Measurements from ENCODE around the gene ATP4B.

ATP4B gene

GRCh38 chr13:113650731-113651148 is 7.3 kb downstream of the ATP4B start:
- H3K23ac ChIP-seq (ENCODE audit: low read depth, low read length, poor library complexity) = no peak overlapping the region
- H3K14ac ChIP-seq (ENCODE audit: low read length) = no peak overlapping the region
- no CpG with 5 or more reads among the region's 16 CpGs for WGBS, 2 donors (ENCODE audit: extremely low coverage in 2 of 2, insufficient read length in 2 of 2, insufficient replicate concordance in 1 of 2)
- H3K36me3 ChIP-seq (replicated peaks in 1 of 2; ENCODE audit: control insufficient read depth in 2 of 2, insufficient read depth in 2 of 2, low read length in 2 of 2) = no peaks in the 10 kb centered on the region
- no peak overlapping the region for H3K18ac ChIP-seq (ENCODE audit: low read length)
- no peak overlapping the region for H2BK12ac ChIP-seq (ENCODE audit: low read length)
- H3K4me1 ChIP-seq (ENCODE audit: control insufficient read depth in 2 of 2, insufficient read depth in 1 of 2, low read depth in 1 of 2, low read length in 2 of 2) = peaks cover 6 to 7% of the 10 kb centered on the region in 2 donors
- no peak overlapping the region for H3K4me3 ChIP-seq (ENCODE audit: low read length in 2 of 2)
- no peak overlapping the region for H3K9ac ChIP-seq (ENCODE audit: low read depth, low read length, poor library complexity)
- H3K9me3 ChIP-seq (replicated peaks in 1 of 2; ENCODE audit: control insufficient read depth in 2 of 2, insufficient read depth in 1 of 2, low read depth in 1 of 2, low read length in 2 of 2) = peaks cover 0 to 4% of the 10 kb centered on the region in 2 donors
- H2BK15ac ChIP-seq (ENCODE audit: low read length) = no peak overlapping the region
- no peak overlapping the region for H2BK120ac ChIP-seq (ENCODE audit: low read depth, low read length)
- H3K27me3 ChIP-seq (ENCODE audit: control insufficient read depth in 3 of 3, insufficient read depth in 3 of 3, low read depth in 1 of 3, low read length in 3 of 3) = no peaks in the 10 kb centered on the region
- no peak overlapping the region for H3K4me2 ChIP-seq (ENCODE audit: insufficient read depth, low read length, poor library complexity, severe bottlenecking)
- no peak overlapping the region for H2AFZ ChIP-seq (ENCODE audit: low read length)
- H3K79me1 ChIP-seq (ENCODE audit: low read depth, low read length) = no peaks in the 10 kb centered on the region
- no peak overlapping the region for H4K91ac ChIP-seq (ENCODE audit: low read depth, low read length, poor library complexity)
- H2BK5ac ChIP-seq (ENCODE audit: low read length) = no peak overlapping the region
- H3K4ac ChIP-seq (ENCODE audit: low read length) = no peak overlapping the region
- no peak for DNase-seq (ENCODE audit: low spot score)
- H3K27ac ChIP-seq (replicated peaks; ENCODE audit: low read length) = no peak overlapping the region
- H2AK5ac ChIP-seq (ENCODE audit: low read depth, low read length) = no peak overlapping the region
- no peak overlapping the region for H4K8ac ChIP-seq (ENCODE audit: low read depth, low read length)

GRCh38 chr13:113650275-113650674 is 7.7 kb downstream of the ATP4B start:
- WGBS, 2 donors (ENCODE audit: extremely low coverage in 2 of 2, insufficient read length in 2 of 2, insufficient replicate concordance in 1 of 2) = no CpG with 5 or more reads among the region's 15 CpGs
- no peaks in the 10 kb centered on the region for H3K27me3 ChIP-seq (ENCODE audit: control insufficient read depth in 3 of 3, insufficient read depth in 3 of 3, low read depth in 1 of 3, low read length in 3 of 3)

GRCh38 chr13:113649212-113649611 is 8.8 kb downstream of the ATP4B start:
- H3K4me1 ChIP-seq (ENCODE audit: control insufficient read depth in 2 of 2, insufficient read depth in 1 of 2, low read depth in 1 of 2, low read length in 2 of 2) = peaks cover 0 to 7% of the 10 kb centered on the region in 2 donors
- WGBS, 2 donors (ENCODE audit: extremely low coverage in 2 of 2, insufficient read length in 2 of 2, insufficient replicate concordance in 1 of 2) = no CpG with 5 or more reads among the region's 17 CpGs

More at GRCh38 chr13:113650275-113650674, 7.7 kb downstream of the ATP4B start:
- H3K4me1 ChIP-seq (ENCODE audit: control insufficient read depth in 2 of 2, insufficient read depth in 1 of 2, low read depth in 1 of 2, low read length in 2 of 2) = peaks cover 1 to 7% of the 10 kb centered on the region in 2 donors
- H3K79me1 ChIP-seq (ENCODE audit: low read depth, low read length) = no peaks in the 10 kb centered on the region
- H3K23ac ChIP-seq (ENCODE audit: low read depth, low read length, poor library complexity) = no peak overlapping the region
- no peak overlapping the region for H3K14ac ChIP-seq (ENCODE audit: low read length)
- no peak overlapping the region for H4K91ac ChIP-seq (ENCODE audit: low read depth, low read length, poor library complexity)
- no peak overlapping the region for H3K18ac ChIP-seq (ENCODE audit: low read length)
- H3K9me3 ChIP-seq (replicated peaks in 1 of 2; ENCODE audit: control insufficient read depth in 2 of 2, insufficient read depth in 1 of 2, low read depth in 1 of 2, low read length in 2 of 2) = peaks cover 1 to 4% of the 10 kb centered on the region in 2 donors
- H3K27ac ChIP-seq (replicated peaks; ENCODE audit: low read length) = no peak overlapping the region
- no peak overlapping the region for H2BK5ac ChIP-seq (ENCODE audit: low read length)
- no peak overlapping the region for H4K8ac ChIP-seq (ENCODE audit: low read depth, low read length)
- no peak overlapping the region for H3K4ac ChIP-seq (ENCODE audit: low read length)
- H2AK5ac ChIP-seq (ENCODE audit: low read depth, low read length) = no peak overlapping the region
- no peak overlapping the region for H3K9ac ChIP-seq (ENCODE audit: low read depth, low read length, poor library complexity)
- no peak overlapping the region for H2BK15ac ChIP-seq (ENCODE audit: low read length)
- no peak overlapping the region for H2BK120ac ChIP-seq (ENCODE audit: low read depth, low read length)
- DNase-seq (ENCODE audit: low spot score) = no peak
- no peak overlapping the region for H3K4me3 ChIP-seq (ENCODE audit: low read length in 2 of 2)
- H2AFZ ChIP-seq (ENCODE audit: low read length) = no peak overlapping the region
- H3K4me2 ChIP-seq (ENCODE audit: insufficient read depth, low read length, poor library complexity, severe bottlenecking) = no peak overlapping the region
- H2BK12ac ChIP-seq (ENCODE audit: low read length) = no peak overlapping the region
- no peaks in the 10 kb centered on the region for H3K36me3 ChIP-seq (replicated peaks in 1 of 2; ENCODE audit: control insufficient read depth in 2 of 2, insufficient read depth in 2 of 2, low read length in 2 of 2)

GRCh38 chr13:113648216-113648610 is 9.8 kb downstream of the ATP4B start:
- Histone ChIP-seq H3K4me1 (ENCODE audit: control insufficient read depth in 2 of 2, insufficient read depth in 1 of 2, low read depth in 1 of 2, low read length in 2 of 2) (no peaks in the 10 kb centered on the region), H3K4me2 (ENCODE audit: insufficient read depth, low read length, poor library complexity, severe bottlenecking) (no peak overlapping the region), H2BK15ac (ENCODE audit: low read length) (no peak overlapping the region), H3K14ac (ENCODE audit: low read length) (no peak overlapping the region), H2BK120ac (ENCODE audit: low read depth, low read length) (no peak overlapping the region), H2AFZ (ENCODE audit: low read length) (no peak overlapping the region), H3K36me3 (replicated peaks in 1 of 2; ENCODE audit: control insufficient read depth in 2 of 2, insufficient read depth in 2 of 2, low read length in 2 of 2) (peaks cover 0 to 3% of the 10 kb centered on the region in 2 donors), H2BK12ac (ENCODE audit: low read length) (no peak overlapping the region), H2AK5ac (ENCODE audit: low read depth, low read length) (no peak overlapping the region), H3K23ac (ENCODE audit: low read depth, low read length, poor library complexity) (no peak overlapping the region), H3K9me3 (replicated peaks in 1 of 2; ENCODE audit: control insufficient read depth in 2 of 2, insufficient read depth in 1 of 2, low read depth in 1 of 2, low read length in 2 of 2) (peaks cover 7 to 14% of the 10 kb centered on the region in 2 donors), H3K27me3 (ENCODE audit: control insufficient read depth in 3 of 3, insufficient read depth in 3 of 3, low read depth in 1 of 3, low read length in 3 of 3) (no peaks in the 10 kb centered on the region), H3K4ac (ENCODE audit: low read length) (no peak overlapping the region), H4K8ac (ENCODE audit: low read depth, low read length) (no peak overlapping the region), H3K4me3 (ENCODE audit: low read length in 2 of 2) (no peak overlapping the region), H3K79me1 (ENCODE audit: low read depth, low read length) (no peaks in the 10 kb centered on the region), H3K18ac (ENCODE audit: low read length) (no peak overlapping the region), H3K9ac (ENCODE audit: low read depth, low read length, poor library complexity) (no peak overlapping the region), H4K91ac (ENCODE audit: low read depth, low read length, poor library complexity) (no peak overlapping the region), H3K27ac (replicated peaks; ENCODE audit: low read length) (no peak overlapping the region), H2BK5ac (ENCODE audit: low read length) (no peak overlapping the region)
- no peak for DNase-seq (ENCODE audit: low spot score)
- whole genome bisulfite sequencing, 2 donors (ENCODE audit: extremely low coverage in 2 of 2, insufficient read length in 2 of 2, insufficient replicate concordance in 1 of 2) = no CpG with 5 or more reads among the region's 13 CpGs

More at GRCh38 chr13:113649212-113649611, 8.8 kb downstream of the ATP4B start:
- Histone ChIP-seq H3K27me3 (ENCODE audit: control insufficient read depth in 3 of 3, insufficient read depth in 3 of 3, low read depth in 1 of 3, low read length in 3 of 3) (no peaks in the 10 kb centered on the region), H4K8ac (ENCODE audit: low read depth, low read length) (no peak overlapping the region), H3K9me3 (replicated peaks in 1 of 2; ENCODE audit: control insufficient read depth in 2 of 2, insufficient read depth in 1 of 2, low read depth in 1 of 2, low read length in 2 of 2) (peaks cover 5% of the 10 kb centered on the region in 2 donors), H2AFZ (ENCODE audit: low read length) (no peak overlapping the region), H3K4ac (ENCODE audit: low read length) (no peak overlapping the region), H2BK12ac (ENCODE audit: low read length) (no peak overlapping the region), H2BK120ac (ENCODE audit: low read depth, low read length) (no peak overlapping the region), H2AK5ac (ENCODE audit: low read depth, low read length) (no peak overlapping the region), H2BK5ac (ENCODE audit: low read length) (no peak overlapping the region), H3K79me1 (ENCODE audit: low read depth, low read length) (no peaks in the 10 kb centered on the region), H3K4me2 (ENCODE audit: insufficient read depth, low read length, poor library complexity, severe bottlenecking) (no peak overlapping the region), H3K9ac (ENCODE audit: low read depth, low read length, poor library complexity) (no peak overlapping the region), H3K27ac (replicated peaks; ENCODE audit: low read length) (no peak overlapping the region), H3K23ac (ENCODE audit: low read depth, low read length, poor library complexity) (no peak overlapping the region), H3K4me3 (ENCODE audit: low read length in 2 of 2) (no peak overlapping the region), H3K14ac (ENCODE audit: low read length) (no peak overlapping the region), H2BK15ac (ENCODE audit: low read length) (no peak overlapping the region), H4K91ac (ENCODE audit: low read depth, low read length, poor library complexity) (no peak overlapping the region), H3K18ac (ENCODE audit: low read length) (no peak overlapping the region), H3K36me3 (replicated peaks in 1 of 2; ENCODE audit: control insufficient read depth in 2 of 2, insufficient read depth in 2 of 2, low read length in 2 of 2) (no peaks in the 10 kb centered on the region)
- DNase-seq (ENCODE audit: low spot score) = no peak
